ENCODE results near the gene AAMDC.

- TF ChIP-seq EZH2 (IDR thresholded peaks at IDR 0.05), result no peak
- no peak for TF ChIP-seq POLR2AphosphoS5 (IDR thresholded peaks at IDR 0.05; ENCODE audit: borderline replicate concordance, low read depth, low read length)
- no peak for TF ChIP-seq FOXP2 (optimal IDR thresholded peaks at IDR 0.05; ENCODE audit: control extremely low read depth, extremely low read length, insufficient read depth)
Observed at GRCh38 chr11:77886401-77886800, 65.5 kb downstream of the AAMDC start.
